Muscle layer of colon (tissue), 2 donors: ENCODE data around the gene SPATA6L.

Experiments
- H3K27ac ChIP-seq: one replicate; pipeline ENCODE4 v1.7.0; 2013; ENCODE audit warnings: low read depth, mild to moderate bottlenecking, low read length, moderate library complexity
- H3K27me3 ChIP-seq, 2 donors: one replicate each; pipeline ENCODE4 v1.7.0; 2013; ENCODE audit warnings: low read length in 2 of 2, mild to moderate bottlenecking in 2 of 2; ENCODE audit not compliant: insufficient read depth in 2 of 2, control insufficient read depth in 1 of 2
- H3K36me3 ChIP-seq: one replicate; pipeline ENCODE4 v1.7.0; 2013; ENCODE audit warnings: mild to moderate bottlenecking, low read length; ENCODE audit not compliant: insufficient read depth
- H3K4me1 ChIP-seq: one replicate; pipeline ENCODE4 v1.7.0; 2013; ENCODE audit warnings: mild to moderate bottlenecking, low read length; ENCODE audit not compliant: insufficient read depth
- H3K4me3 ChIP-seq, 2 donors: one replicate each; pipeline ENCODE4 v1.7.0; 2013; ENCODE audit warnings: low read length in 2 of 2, low read depth in 1 of 2, mild to moderate bottlenecking in 1 of 2, moderate library complexity in 1 of 2
- H3K9ac ChIP-seq: one replicate; pipeline ENCODE4 v1.7.0; 2013; ENCODE audit warnings: low read length
- H3K9me3 ChIP-seq: one replicate; pipeline ENCODE4 v1.7.0; 2013; ENCODE audit warnings: mild to moderate bottlenecking, low read length
- donor health status: abdominal sarcoma.
- donor health status: Adenocarcinoma of cecum.

SPATA6L gene

DNA sequence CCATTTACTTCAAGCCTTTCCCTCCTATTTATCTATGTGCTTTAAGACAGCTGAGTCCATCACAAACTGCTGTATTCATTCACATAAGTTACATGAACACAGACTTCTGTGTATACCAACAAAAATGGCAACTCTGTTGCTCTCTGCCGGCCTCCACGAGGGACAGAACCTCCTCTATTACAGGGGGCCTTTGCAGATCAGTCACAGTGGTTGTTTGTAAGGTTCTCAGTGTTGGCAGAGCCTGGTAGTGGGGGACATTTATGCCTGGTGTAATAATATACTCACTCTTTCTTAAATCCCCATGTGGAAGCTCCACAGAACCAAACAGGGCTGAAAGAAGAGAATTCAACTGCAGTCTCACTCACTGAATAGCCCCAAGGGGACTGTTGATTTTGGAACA is 99.5 kb downstream of the SPATA6L start:
- H3K9ac ChIP-seq = no peak overlapping the region
- H3K4me3 ChIP-seq = no peak overlapping the region
- H3K4me1 ChIP-seq = peaks cover 13% of the 10 kb centered on the region
- H3K9me3 ChIP-seq = no peaks in the 10 kb centered on the region
- no peaks in the 10 kb centered on the region for H3K36me3 ChIP-seq
- no peak overlapping the region for H3K27ac ChIP-seq
- no peaks in the 10 kb centered on the region for H3K27me3 ChIP-seq

DNA sequence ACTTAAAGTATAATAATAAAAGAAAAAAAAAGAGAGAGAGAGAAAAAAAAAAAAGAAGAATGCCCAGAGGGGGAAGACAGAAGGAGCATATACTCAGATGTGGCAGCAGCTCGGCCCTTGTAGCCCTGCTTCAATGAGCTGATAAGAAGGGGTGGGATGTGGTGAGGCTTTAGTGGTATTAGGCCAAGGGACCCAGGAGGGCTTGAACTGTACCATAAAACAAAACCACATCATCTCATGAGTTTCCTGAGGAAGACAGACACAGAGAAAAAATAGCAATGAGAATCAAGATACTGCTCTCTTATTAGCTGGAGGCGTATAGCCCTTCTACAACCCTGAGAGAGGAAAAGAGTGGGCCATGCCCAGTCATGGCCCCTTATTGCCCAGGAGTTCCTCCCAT is 103.2 kb downstream of the SPATA6L start:
- H3K4me1 ChIP-seq = peaks cover 19% of the 10 kb centered on the region
- no peaks in the 10 kb centered on the region for H3K36me3 ChIP-seq
- no peak overlapping the region for H3K27ac ChIP-seq
- no peak overlapping the region for H3K4me3 ChIP-seq
- H3K27me3 ChIP-seq = no peaks in the 10 kb centered on the region
- no peak overlapping the region for H3K9ac ChIP-seq
- H3K9me3 ChIP-seq = no peaks in the 10 kb centered on the region

DNA sequence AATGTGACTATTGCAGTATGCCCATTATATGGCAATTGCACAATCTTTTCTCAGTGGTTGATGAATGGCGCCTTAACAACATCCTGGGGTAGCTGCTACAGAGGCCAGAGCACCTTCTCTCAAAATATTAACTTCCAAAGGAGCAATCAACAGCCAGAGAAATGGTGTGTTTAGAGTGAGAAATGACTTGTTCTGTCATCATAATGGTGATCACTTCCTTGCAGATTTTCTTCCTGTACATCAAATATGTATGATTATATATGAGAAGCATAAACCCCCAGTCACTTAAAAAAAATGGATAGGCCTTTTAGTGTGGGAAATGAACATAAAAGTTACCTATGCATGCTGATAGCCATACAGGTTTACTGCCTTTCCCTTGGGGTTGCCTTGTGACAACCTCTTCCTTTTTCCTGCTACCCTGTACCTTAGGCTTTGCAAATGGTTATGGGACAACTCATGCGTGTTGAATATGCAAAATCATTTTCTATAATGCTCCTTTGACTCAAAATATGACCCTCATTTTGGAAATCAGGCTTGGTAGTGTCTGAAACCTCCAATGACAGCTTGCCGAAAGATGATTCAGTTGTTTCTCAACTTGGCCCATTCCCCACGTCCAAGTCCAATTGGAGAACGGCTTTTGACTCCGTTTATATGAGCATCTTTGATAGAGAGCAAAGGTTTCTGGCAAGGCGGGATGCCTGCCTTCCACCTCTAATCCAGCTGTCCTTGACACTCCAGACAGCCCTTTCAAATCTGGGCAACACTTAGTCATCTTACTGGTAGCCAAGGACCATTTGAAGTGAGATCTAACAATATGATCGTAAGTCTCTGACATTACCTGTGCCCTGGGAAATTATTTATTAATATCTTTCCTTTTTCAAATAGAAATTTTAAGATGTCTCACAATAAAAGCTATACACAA is 106.8 kb downstream of the SPATA6L start:
- Histone ChIP-seq H3K4me3 (no peak overlapping the region), H3K36me3 (no peaks in the 10 kb centered on the region), H3K4me1 (peaks cover 33% of the 10 kb centered on the region), H3K27me3 (no peaks in the 10 kb centered on the region), H3K9me3 (no peaks in the 10 kb centered on the region), H3K27ac (peak overlapping the region; percentile 49), H3K9ac (no peak overlapping the region)

DNA sequence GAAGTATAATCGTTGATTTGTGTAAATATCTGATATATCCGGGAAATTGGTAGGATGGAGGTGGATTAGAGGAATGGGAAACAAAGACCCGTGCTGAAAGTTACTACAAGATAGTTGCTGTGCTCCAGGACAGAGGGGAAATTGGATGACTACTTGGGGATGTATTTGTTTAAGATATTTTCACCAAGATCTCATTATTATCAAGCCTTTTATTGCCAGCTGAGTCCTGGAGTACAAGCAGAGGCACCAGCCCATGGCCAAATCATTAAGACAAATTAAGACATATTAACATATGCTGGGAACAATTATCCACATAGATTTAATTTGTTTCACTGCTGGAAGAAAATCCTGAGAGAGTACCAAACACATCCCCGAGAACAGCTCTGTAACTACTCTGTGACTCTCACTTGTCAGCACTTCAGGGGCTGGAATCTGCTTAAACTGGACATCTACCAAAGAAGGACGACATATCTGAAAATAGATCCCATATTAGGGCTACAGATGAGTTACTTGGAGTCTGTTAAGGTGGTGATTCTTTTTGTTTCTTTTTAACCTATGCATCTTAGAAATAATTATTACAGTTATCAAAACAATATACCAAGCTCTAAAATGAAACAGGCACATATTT is 107.8 kb downstream of the SPATA6L start:
- peak overlapping the region; percentile 74 for H3K27ac ChIP-seq
- no peaks in the 10 kb centered on the region for H3K9me3 ChIP-seq
- H3K9ac ChIP-seq = no peak overlapping the region

DNA sequence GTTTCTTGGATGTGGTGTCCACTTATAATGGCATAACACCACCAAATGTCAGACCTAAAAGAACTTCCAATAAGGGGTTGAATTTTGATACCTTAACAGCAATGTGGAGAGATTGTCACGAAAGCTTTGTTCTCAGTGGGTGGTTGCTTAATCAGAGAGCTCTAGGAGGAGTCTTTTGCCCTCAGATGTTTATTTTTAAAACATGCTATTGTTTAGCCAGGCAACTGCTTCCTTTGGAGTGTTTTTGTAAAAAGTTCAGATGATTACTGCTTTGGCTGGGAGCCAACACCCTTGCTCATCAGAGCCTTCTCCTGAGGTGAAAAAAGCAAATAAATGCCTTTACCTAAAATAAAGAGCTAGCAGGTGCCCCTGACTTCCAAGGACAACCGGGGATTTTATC is 111.0 kb downstream of the SPATA6L start:
- Histone ChIP-seq H3K4me3 (no peak overlapping the region), H3K4me1 (peaks cover 54% of the 10 kb centered on the region), H3K9me3 (no peaks in the 10 kb centered on the region), H3K36me3 (no peaks in the 10 kb centered on the region), H3K27ac (no peak overlapping the region), H3K9ac (no peak overlapping the region), H3K27me3 (no peaks in the 10 kb centered on the region)

More for the DNA sequence above, 107.8 kb downstream of the SPATA6L start:
- Histone ChIP-seq H3K36me3 (no peaks in the 10 kb centered on the region), H3K4me3 (no peak overlapping the region), H3K4me1 (peaks cover 39% of the 10 kb centered on the region), H3K27me3 (no peaks in the 10 kb centered on the region)

DNA sequence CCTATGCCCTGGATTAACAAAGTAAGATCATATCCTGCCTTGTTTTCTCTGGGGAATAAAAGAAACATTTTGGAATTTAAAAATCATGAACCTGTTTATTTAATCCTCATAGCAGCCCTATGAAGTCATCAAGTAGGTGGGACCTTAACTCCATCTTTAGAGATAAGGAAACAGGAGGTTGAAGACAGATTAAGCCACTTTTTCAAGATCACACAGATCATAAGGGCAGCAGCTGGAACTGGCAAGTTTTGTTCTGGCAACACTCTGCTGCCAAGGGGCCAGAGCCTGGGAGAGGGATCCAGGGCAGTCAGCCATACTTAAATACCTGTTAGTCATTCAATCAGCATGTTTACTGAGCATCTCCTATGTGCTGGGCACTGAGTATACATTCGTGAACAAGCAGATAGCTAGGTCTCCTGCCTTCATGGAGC is 112.3 kb downstream of the SPATA6L start:
- Histone ChIP-seq H3K4me1 (peaks cover 56% of the 10 kb centered on the region), H3K9ac (no peak overlapping the region)

DNA sequence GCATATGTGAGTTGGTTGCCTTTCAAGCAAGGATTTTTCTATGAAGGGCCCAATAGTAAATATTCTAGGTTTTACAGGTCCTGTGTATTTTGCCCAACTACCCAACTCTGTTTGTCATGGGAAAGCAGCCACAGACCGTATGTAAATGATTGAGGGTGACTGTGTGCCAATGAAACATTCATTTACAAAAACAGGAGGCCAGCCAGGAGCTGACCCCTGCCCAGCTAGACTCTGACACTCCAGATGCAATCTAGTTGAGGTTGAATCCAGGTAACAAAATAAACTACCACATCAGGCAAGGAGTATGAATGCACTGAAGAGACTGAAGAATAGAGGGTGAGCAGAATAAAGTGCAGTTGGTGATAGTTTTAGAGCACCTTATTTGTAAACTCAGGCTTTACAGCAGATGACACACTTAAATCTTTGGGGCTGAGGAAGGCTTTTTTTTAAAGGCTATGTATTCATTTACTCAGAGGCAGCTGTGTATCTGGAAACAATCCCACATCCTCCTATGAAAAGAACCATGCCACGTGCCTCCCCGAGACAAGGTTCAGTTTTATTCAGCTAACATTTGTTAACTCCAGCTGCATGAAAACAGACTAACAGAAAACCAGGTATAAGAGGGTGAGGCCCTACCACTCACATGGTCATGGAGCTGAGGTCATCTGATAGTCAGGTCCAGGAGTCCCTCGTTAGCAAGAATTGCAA is 115.3 kb downstream of the SPATA6L start:
- Histone ChIP-seq H3K9me3 (no peaks in the 10 kb centered on the region), H3K27me3 (no peaks in the 10 kb centered on the region), H3K27ac (peak overlapping the region; percentile 35), H3K4me1 (peaks cover 53% of the 10 kb centered on the region), H3K36me3 (no peaks in the 10 kb centered on the region), H3K4me3 (peak overlapping the region in 1 of 2 donors; percentile 2), H3K9ac (no peak overlapping the region)

More for the DNA sequence above, 112.3 kb downstream of the SPATA6L start:
- H3K9me3 ChIP-seq = no peaks in the 10 kb centered on the region
- no peak overlapping the region for H3K4me3 ChIP-seq
- no peaks in the 10 kb centered on the region for H3K27me3 ChIP-seq
- no peak overlapping the region for H3K27ac ChIP-seq
- H3K36me3 ChIP-seq = no peaks in the 10 kb centered on the region

DNA sequence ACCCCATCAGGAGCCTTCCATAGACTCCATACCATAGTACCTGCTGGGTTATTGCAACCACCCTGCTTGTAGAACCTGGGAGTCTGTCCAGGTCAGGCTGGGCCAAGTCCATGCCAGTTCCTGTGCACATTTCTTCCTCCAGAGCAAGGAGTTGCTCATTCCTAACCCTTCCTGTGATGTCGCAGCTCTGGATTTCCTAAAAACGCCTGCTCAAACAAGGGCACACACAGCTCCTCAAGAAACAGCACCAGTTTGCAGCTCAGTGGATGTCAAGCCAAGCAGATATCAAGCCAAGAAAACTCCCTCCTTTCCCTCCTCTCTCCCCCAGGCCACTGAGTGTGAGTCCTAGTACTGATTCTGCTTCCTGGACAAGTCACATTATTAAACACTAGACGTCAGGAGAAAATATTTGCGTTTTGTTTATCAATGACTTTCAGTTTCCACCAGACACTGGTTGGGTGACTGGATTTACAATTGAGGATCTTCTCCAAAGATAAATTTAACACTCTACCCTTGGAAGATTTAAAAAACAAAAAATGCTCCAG is 116.5 kb downstream of the SPATA6L start:
- H3K27ac ChIP-seq = peak overlapping the region; percentile 55
- no peaks in the 10 kb centered on the region for H3K27me3 ChIP-seq
- no peak overlapping the region for H3K9ac ChIP-seq
- H3K9me3 ChIP-seq = no peaks in the 10 kb centered on the region
- no peak overlapping the region for H3K4me3 ChIP-seq
- no peaks in the 10 kb centered on the region for H3K36me3 ChIP-seq
- peaks cover 45% of the 10 kb centered on the region for H3K4me1 ChIP-seq

DNA sequence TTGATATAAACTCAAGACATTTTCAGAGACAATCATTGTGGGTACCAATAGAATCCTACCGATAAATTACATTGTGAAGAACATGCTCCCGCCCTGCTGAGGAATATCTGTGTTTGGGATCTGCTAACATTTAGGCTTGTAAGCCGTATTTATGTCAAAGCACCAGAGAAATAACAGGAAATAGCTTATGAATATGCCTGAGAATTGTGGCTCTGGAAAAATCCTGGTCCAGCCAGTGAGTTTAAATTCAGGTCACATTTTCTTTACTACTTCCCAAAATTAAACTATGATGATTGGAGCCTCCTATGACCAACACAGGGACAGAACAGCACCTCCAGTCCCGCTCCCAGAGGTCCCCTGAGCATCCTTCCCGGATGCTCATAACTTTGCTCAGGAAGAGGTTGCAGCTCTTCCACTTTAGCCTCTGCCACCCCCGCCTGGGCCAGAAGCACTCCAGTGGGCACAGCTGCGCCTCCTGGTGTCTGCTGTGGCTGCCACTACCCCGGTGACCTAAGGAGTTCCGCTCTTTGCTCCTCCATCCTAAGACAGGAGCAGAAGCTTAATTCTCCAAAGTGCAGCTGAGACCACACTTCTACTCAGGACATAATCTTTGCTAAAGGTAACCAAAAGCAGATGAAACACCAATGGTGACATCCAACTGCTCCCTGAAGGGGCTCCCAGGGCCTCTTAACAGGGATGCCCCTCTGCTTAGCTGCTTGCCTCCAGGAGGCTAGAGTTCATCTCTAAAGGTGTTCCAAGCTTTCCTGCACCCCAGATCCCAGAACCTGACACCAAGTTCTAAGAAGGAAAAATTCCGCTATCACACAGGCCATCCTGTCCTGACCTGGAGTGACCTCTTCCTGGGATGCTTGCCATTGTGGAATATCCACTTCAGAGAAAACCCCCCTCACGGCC is 117.2 kb downstream of the SPATA6L start:
- Histone ChIP-seq H3K4me3 (no peak overlapping the region), H3K9me3 (no peaks in the 10 kb centered on the region), H3K9ac (no peak overlapping the region), H3K27ac (peak overlapping the region; percentile 55), H3K27me3 (no peaks in the 10 kb centered on the region), H3K36me3 (no peaks in the 10 kb centered on the region), H3K4me1 (peaks cover 38% of the 10 kb centered on the region)
